HCT116 (cell line): Measurements from ENCODE around the gene CAND2. TPM values are rescaled to one million over a fixed set of nuclear protein-coding genes. Genes with fewer than 3 reads are reported as not detected.

Experiments used
- ATAC-seq: fragments of 200-7000 bp; cut with Tn5 transposase; 2 replicates; pipeline ENCODE4 v1.9.1; 2020; ENCODE audit warnings: mild to moderate bottlenecking, moderate library complexity
- BruUV-seq: library from RNA; stranded (reverse); fragments of 400-500 nt; replicated peaks from 2 replicates; lab custom pipeline; 2021; lab: Mats Ljungman, UMichigan
- CTCF ChIA-PET: fragments of 300-600 bp; sonication (Branson Sonifier 250); formaldehyde crosslinking; loops from one replicate; lab custom pipeline; 2021; ENCODE audit warnings: antibody characterized with exemption; lab: Charles Lee
- POLR2A ChIA-PET: fragments of 300-600, 350-600 bp; sonication (Branson Sonifier 250); formaldehyde crosslinking; loops from one replicate; lab custom pipeline; 2021; ENCODE audit warnings: antibody characterized with exemption; lab: Charles Lee
- RAD21 ChIA-PET, 2 experiments: fragments of 300-600 bp; sonication (Branson Sonifier 250); formaldehyde crosslinking; loops; one replicate each; lab custom pipeline; 2023; ENCODE audit warnings: low total read pairs in 2 of 2; ENCODE audit not compliant: uncharacterized antibody in 2 of 2, unreplicated experiment in 2 of 2, low non-redundant PET in 1 of 2; lab: Charles Lee
- DNase-seq: peaks from one replicate; pipeline ENCODE4 v3.0.0-alpha.2; 2010; ENCODE audit warnings: low read depth, low spot score
- H2AFZ ChIP-seq: fragments of 200-600 bp; shearing (Covaris generic), sonication (generic); 2 replicates; pipeline ENCODE4 v1.6.1; 2017; ENCODE audit warnings: low read depth, mixed run types, mixed read lengths, antibody characterized with exemption, low read length; ENCODE audit not compliant: poor library complexity, severe bottlenecking
- H3K27ac ChIP-seq: 2 replicates; pipeline ENCODE4 v1.5.1; 2012; ENCODE audit warnings: low read depth, low read length
- H3K27me3 ChIP-seq: fragments of 200-600 bp; sonication (generic); 2 replicates; pipeline ENCODE4 v1.6.1; 2016; ENCODE audit warnings: mixed run types, low read length, mixed read lengths; ENCODE audit not compliant: insufficient read depth
- H3K36me3 ChIP-seq, 2 experiments: fragments of 200-500 bp in 1 of 2; fragments of 200-600 bp in 1 of 2; sonication (Bioruptor generic) in 1 of 2; sonication (generic) in 1 of 2; 2 replicates each; pipeline versions ENCODE4 v1.5.1 to v1.6.1; 2014 to 2016; ENCODE audit warnings: low read length in 2 of 2, inconsistent platforms in 1 of 2, mixed read lengths in 1 of 2, mixed run types in 1 of 2; ENCODE audit not compliant: insufficient read depth in 2 of 2, control insufficient read depth in 1 of 2
- H3K4me1 ChIP-seq, 2 experiments: fragments of 200-600 bp in 1 of 2; sonication (generic) in 1 of 2; 2 replicates each; pipeline versions ENCODE4 v1.5.1 to v1.6.1; 2012 to 2017; ENCODE audit warnings: low read length in 2 of 2, inconsistent platforms in 1 of 2, mild to moderate bottlenecking in 1 of 2, mixed read lengths in 1 of 2, mixed run types in 1 of 2, moderate library complexity in 1 of 2; ENCODE audit not compliant: insufficient read depth in 2 of 2, control insufficient read depth in 1 of 2
- H3K4me2 ChIP-seq: fragments of 200-600 bp; sonication (generic); 2 replicates; pipeline ENCODE4 v1.6.1; 2017; ENCODE audit warnings: mixed run types, low read length, mixed read lengths
- H3K4me3 ChIP-seq, 2 experiments: fragments of 200-600 bp in 1 of 2; sonication (generic) in 1 of 2; replicated peaks in 1 of 2; 2 replicates each; pipeline ENCODE4 v1.5.1; 2011 to 2016; ENCODE audit warnings: low read length in 2 of 2, control low read depth in 1 of 2, low read depth in 1 of 2, mild to moderate bottlenecking in 1 of 2, mixed read lengths in 1 of 2, mixed run types in 1 of 2
- H3K79me2 ChIP-seq: fragments of 200-600 bp; sonication (generic); 2 replicates; pipeline ENCODE4 v1.6.1; 2017; ENCODE audit warnings: mild to moderate bottlenecking, mixed run types, low read length, moderate library complexity, mixed read lengths; ENCODE audit not compliant: insufficient read depth
- H3K9ac ChIP-seq: fragments of 200-600 bp; sonication (generic); 2 replicates; pipeline ENCODE4 v1.6.1; 2016; ENCODE audit warnings: low read length, mixed read lengths
- H3K9me2 ChIP-seq: fragments of 200-600 bp; sonication (generic), shearing (Covaris generic); 2 replicates; pipeline ENCODE4 v1.6.1; 2017; ENCODE audit warnings: mixed run types, mild to moderate bottlenecking, moderate library complexity; ENCODE audit not compliant: insufficient read depth
- H3K9me3 ChIP-seq, 2 experiments: fragments of 200-500 bp in 1 of 2; fragments of 200-600 bp in 1 of 2; sonication (Bioruptor generic) in 1 of 2; sonication (generic) in 1 of 2; 2 replicates each; pipeline ENCODE4 v1.6.1; 2014 to 2017; ENCODE audit warnings: low read length in 2 of 2, mixed read lengths in 2 of 2, inconsistent platforms in 1 of 2, low read depth in 1 of 2, mild to moderate bottlenecking in 1 of 2, mixed run types in 1 of 2, moderate library complexity in 1 of 2; ENCODE audit not compliant: control insufficient read depth in 1 of 2, insufficient read depth in 1 of 2
- H4K20me1 ChIP-seq: fragments of 200-600 bp; sonication (generic), shearing (Covaris generic); 2 replicates; pipeline ENCODE4 v1.6.1; 2017; ENCODE audit warnings: mixed run types, mild to moderate bottlenecking, moderate library complexity; ENCODE audit not compliant: insufficient read depth
- ATF3 ChIP-seq: IDR thresholded peaks from 2 replicates; pipeline ENCODE4 v1.6.1; 2012
- CBX3 ChIP-seq: IDR thresholded peaks from 2 replicates; pipeline ENCODE4 v1.6.1; 2012; ENCODE audit warnings: low read depth
- CTCF ChIP-seq, 3 experiments: fragments of 200-600 bp in 1 of 3; sonication (generic) in 1 of 3; IDR thresholded peaks in 2 of 3; conservative IDR thresholded peaks in 1 of 3; 2 replicates each; pipeline ENCODE4 v1.5.1; 2012 to 2017; ENCODE audit warnings: low read depth in 2 of 3, low read length in 2 of 3, antibody characterized with exemption in 1 of 3, borderline replicate concordance in 1 of 3, control low read depth in 1 of 3, mild to moderate bottlenecking in 1 of 3, mixed read lengths in 1 of 3, mixed run types in 1 of 3, moderate library complexity in 1 of 3; ENCODE audit not compliant: insufficient read depth in 1 of 3
- ELF1 ChIP-seq: IDR thresholded peaks from 2 replicates; pipeline ENCODE4 v1.6.1; 2012; ENCODE audit warnings: low read depth, borderline replicate concordance
- EZH2 ChIP-seq: fragments of 200-600 bp; sonication (generic); IDR thresholded peaks from 2 replicates; pipeline ENCODE4 v1.6.1; 2017; ENCODE audit warnings: antibody characterized with exemption, mixed run types
- EZH2phosphoT487 ChIP-seq: fragments of 200-600 bp; IDR thresholded peaks from 2 replicates; pipeline ENCODE4 v1.6.1; 2018; ENCODE audit warnings: antibody characterized with exemption, borderline replicate concordance
- FOSL1 ChIP-seq: IDR thresholded peaks from 2 replicates; pipeline ENCODE4 v1.6.1; 2012; ENCODE audit warnings: low read depth
- MAX ChIP-seq: IDR thresholded peaks from 2 replicates; pipeline ENCODE4 v1.6.1; 2012
- POLR2AphosphoS5 ChIP-seq: IDR thresholded peaks from 2 replicates; pipeline ENCODE4 v1.6.1; 2011; ENCODE audit warnings: mild to moderate bottlenecking, low read depth, low read length, moderate library complexity
- RAD21 ChIP-seq: IDR thresholded peaks from 2 replicates; pipeline ENCODE4 v1.6.1; 2012; ENCODE audit warnings: low read depth, mild to moderate bottlenecking
- REST ChIP-seq: IDR thresholded peaks from 2 replicates; pipeline ENCODE4 v1.6.1; 2012; ENCODE audit warnings: low read depth
- SIN3A ChIP-seq: IDR thresholded peaks from 2 replicates; pipeline ENCODE4 v1.6.1; 2012; ENCODE audit warnings: low read depth
- SP1 ChIP-seq: IDR thresholded peaks from 2 replicates; pipeline ENCODE4 v1.6.1; 2012; ENCODE audit warnings: low read depth
- SRF ChIP-seq: IDR thresholded peaks from 2 replicates; pipeline ENCODE4 v1.6.1; 2012; ENCODE audit warnings: low read depth
- TCF7L2 ChIP-seq: IDR thresholded peaks from 2 replicates; pipeline ENCODE4 v1.7.0; 2011; ENCODE audit warnings: borderline replicate concordance, inconsistent platforms; ENCODE audit not compliant: insufficient read depth, insufficient read length; ENCODE audit errors: extremely low read depth
- ZBTB33 ChIP-seq: IDR thresholded peaks from 2 replicates; pipeline ENCODE4 v1.6.1; 2011; ENCODE audit warnings: mild to moderate bottlenecking, low read length, moderate library complexity; ENCODE audit not compliant: insufficient replicate concordance; ENCODE audit errors: extremely low read depth
- ZNF274 ChIP-seq: fragments of 200-500 bp; sonication (Bioruptor generic); IDR thresholded peaks from 2 replicates; pipeline ENCODE4 v1.6.1; 2014; ENCODE audit warnings: mild to moderate bottlenecking, low read depth, low read length, inconsistent platforms
- intact Hi-C: fragments of 100-400 bp; cut with micrococcal nuclease; formaldehyde crosslinking; loops from 2 replicates; pipeline ENCODE4 v1.10.0; 2022
- total RNA-seq: library from RNA; stranded (reverse); gene quantifications from one replicate; pipeline ENCODE4 v1.2.1, GENCODE V29; 2021; ENCODE audit not compliant: unreplicated experiment

The CAND2 gene
- total RNA-seq, 1 experiment from 2014 or later: not detected

GRCh38 chr3:12772462-12772861 is 24.0 kb upstream of the CAND2 start:
- DNase-seq (no peak), ATAC-seq (no peak)
- Histone ChIP-seq H2AFZ (no peak overlapping the region), H3K4me2 (no peak overlapping the region), H3K9ac (no peak overlapping the region), H3K9me3 (no peaks in the 10 kb centered on the region), H3K27ac (no peak overlapping the region), H3K9me2 (no peaks in the 10 kb centered on the region), H4K20me1 (no peaks in the 10 kb centered on the region), H3K27me3 (no peaks in the 10 kb centered on the region), H3K4me3 (no peak overlapping the region), H3K79me2 (no peaks in the 10 kb centered on the region), H3K36me3 (no peaks in the 10 kb centered on the region), H3K4me1 (no peaks in the 10 kb centered on the region)
- ChIA-PET RAD21 (no interaction called here), POLR2A (no interaction called here), CTCF (no interaction called here)
- no TSS peak for BruUV-seq
- TF ChIP-seq ZBTB33 (no peak), RAD21 (no peak), CTCF (IDR thresholded peaks at IDR 0.05 in 2 of 3, conservative IDR thresholded peaks at IDR 0.05 in 1 of 3; ENCODE audit: borderline replicate concordance in 1 of 3, insufficient read depth in 1 of 3, low read depth in 2 of 3, low read length in 2 of 3) (no peak), MAX (no peak), ATF3 (no peak), EZH2phosphoT487 (no peak), REST (no peak), EZH2 (no peak), TCF7L2 (no peak), POLR2AphosphoS5 (no peak), SIN3A (no peak), SRF (no peak), ZNF274 (no peak), ELF1 (no peak), SP1 (no peak), FOSL1 (no peak), CBX3 (no peak)
- intact Hi-C loops: no loop called here
